ENCODE results near the gene COL27A1.

DNA sequence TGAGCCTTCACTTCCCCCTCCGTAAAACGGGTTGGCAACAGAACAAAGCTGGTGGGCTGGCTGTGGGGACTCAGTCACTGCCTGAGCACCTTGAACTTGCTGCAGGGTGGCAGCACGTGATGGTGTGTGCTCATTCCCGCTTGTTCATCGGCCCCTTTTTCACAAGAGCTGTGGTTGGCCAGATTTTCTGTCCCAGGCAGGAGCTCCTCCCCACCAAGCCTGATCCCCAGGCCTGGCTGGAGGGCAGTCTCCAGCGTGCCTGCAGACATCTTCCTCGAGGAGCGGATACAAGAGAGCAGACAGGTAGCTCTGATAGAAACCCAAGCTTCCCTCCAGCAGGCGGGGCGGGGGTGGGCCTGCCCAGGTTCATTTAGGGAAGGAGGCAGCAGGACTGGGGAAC lies 105.7 kb downstream of the COL27A1 start:
- TF ChIP-seq, protein P1, sequence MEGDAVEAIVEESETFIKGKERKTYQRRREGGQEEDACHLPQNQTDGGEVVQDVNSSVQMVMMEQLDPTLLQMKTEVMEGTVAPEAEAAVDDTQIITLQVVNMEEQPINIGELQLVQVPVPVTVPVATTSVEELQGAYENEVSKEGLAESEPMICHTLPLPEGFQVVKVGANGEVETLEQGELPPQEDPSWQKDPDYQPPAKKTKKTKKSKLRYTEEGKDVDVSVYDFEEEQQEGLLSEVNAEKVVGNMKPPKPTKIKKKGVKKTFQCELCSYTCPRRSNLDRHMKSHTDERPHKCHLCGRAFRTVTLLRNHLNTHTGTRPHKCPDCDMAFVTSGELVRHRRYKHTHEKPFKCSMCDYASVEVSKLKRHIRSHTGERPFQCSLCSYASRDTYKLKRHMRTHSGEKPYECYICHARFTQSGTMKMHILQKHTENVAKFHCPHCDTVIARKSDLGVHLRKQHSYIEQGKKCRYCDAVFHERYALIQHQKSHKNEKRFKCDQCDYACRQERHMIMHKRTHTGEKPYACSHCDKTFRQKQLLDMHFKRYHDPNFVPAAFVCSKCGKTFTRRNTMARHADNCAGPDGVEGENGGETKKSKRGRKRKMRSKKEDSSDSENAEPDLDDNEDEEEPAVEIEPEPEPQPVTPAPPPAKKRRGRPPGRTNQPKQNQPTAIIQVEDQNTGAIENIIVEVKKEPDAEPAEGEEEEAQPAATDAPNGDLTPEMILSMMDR (conservative IDR thresholded peaks at IDR 0.05): no peak
- no peak for TF ChIP-seq ZFX (IDR thresholded peaks at IDR 0.05)

All from C4-2B (cell line).